Fibroblast of skin of left quadriceps (primary cell): ENCODE results near the gene CHD5.
"Not testable (repeated sequence)": the region's sequence is repeated elsewhere in the genome, so short reads cannot be mapped to it uniquely, and the experiment has no call there.

ENCODE experiments used
- DNase-seq, 2 experiments: peaks; one replicate each; pipeline ENCODE4 v3.0.0-alpha.2; 2013; ENCODE audit warnings: low read depth in 2 of 2

CHD5 gene

GRCh38 chr1:6065093-6065858 lies 114.8 kb downstream of the CHD5 start:
- DNase-seq = no peak

- not testable (repeated sequence) for DNase-seq
Observed at GRCh38 chr1:6063532-6064053, 116.5 kb downstream of the CHD5 start.

GRCh38 chr1:6062670-6063069 lies 117.5 kb downstream of the CHD5 start:
- no peak for DNase-seq

GRCh38 chr1:6059866-6060265 lies 120.3 kb downstream of the CHD5 start:
- no peak for DNase-seq

GRCh38 chr1:6057170-6057845 lies 122.8 kb downstream of the CHD5 start:
- DNase-seq = no peak

GRCh38 chr1:6056572-6056948 lies 123.6 kb downstream of the CHD5 start:
- no peak for DNase-seq

GRCh38 chr1:6054596-6054995 lies 125.5 kb downstream of the CHD5 start:
- no peak for DNase-seq

- no peak for DNase-seq
Observed at GRCh38 chr1:6053206-6053546, 126.9 kb downstream of the CHD5 start.

GRCh38 chr1:6052543-6053205 lies 127.4 kb downstream of the CHD5 start:
- peak; percentile 30 to 32 for DNase-seq
